Stimulated activated CD8-positive, alpha-beta memory T cell treated with anti-CD3 and anti-CD28 coated beads, Interleukin-4, amount 100 ng/mL, for 4 hours (primary cell): Measurements from ENCODE around the gene CENPL.
"Not testable (repeated sequence)": the region's sequence is repeated elsewhere in the genome, so short reads cannot be mapped to it uniquely, and the experiment has no call there.

Source experiments
- DNase-seq, 2 donors: peaks; one replicate each; pipeline ENCODE4 v3.0.0-alpha.2; 2020; ENCODE audit warnings: low read depth in 2 of 2, low spot score in 1 of 2

Gene CENPL

DNA sequence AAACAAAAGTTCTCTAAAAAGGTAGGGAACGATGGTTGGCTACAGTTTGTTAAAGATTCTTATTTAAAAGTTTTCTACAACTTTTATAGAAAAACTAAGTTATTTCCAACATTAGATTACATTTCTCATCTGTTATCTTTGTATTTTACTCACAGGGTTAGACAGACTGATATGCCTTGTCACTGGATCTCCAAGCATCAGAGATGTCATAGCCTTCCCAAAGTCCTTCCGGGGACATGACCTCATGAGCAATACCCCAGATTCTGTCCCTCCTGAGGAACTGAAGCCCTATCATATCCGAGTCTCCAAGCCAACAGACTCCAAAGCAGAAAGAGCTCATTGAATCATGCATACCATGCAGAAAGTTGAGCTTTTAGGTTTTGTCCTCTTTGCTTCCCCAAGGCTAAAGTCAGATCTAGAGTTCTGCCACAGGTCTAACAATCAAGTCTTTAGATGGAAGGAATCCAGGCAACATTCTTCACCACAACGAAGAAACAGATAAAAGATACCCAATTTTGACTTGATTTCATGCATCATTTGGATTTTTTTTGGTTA, 32.8 kb upstream of the CENPL start:
- DNase-seq = no peak

DNA sequence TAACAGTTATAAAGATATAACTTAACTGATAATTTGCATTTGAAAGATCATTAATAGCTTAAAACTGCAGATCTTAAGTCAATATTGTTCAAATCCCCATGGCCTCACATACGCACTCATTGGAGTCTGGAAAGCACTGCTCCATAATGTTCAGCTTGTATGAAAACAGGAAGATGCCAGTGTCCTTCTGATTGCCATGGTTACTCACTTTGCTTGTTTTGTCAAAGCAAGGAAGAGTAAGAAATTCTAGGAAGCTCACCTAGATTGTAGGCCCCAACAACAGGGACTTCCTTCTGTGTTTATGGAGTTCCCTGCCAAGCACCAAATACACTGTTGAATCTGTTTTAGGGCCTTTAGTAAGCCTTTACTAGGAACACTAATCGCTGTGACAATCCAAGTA, 32.2 kb upstream of the CENPL start:
- no peak for DNase-seq

DNA sequence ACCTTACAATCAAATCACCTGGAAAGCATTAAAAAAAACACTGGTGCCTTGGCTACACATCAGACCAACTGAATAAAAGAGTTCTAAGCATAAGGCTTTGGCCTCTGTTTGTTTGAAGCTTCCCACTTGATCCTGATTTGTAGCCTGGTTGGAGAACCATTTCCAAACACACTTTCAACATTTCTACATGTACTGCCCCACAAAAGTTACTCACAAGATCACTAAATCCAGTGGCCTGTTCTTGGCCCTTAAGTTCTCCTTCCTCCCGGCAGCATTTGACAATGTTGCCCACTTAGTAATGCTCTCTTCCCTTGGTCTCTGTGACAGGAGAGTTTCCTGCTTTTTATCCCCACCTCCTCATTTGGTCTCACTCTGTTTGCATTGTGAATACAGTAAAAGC, 31.3 kb upstream of the CENPL start:
- no peak for DNase-seq

DNA sequence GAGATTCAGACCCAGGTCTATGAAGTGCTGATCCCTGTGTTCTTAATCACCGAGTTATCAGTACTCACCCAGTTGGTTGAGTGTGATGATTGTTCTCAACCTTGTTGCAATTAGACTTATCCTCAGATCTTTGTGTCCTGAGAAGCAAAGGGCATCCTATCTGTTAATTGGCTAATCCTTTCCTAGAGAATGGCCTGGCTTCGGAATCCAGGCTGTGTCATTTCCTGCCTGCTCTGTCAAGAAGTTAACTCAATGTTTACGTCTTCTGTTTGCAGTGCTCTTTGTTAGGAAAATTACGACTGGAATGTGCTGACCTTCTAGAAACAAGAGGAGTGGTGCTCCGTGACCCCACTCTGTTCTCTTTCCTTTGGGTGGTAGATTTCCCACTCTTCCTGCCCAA, 28.4 kb upstream of the CENPL start:
- no peak for DNase-seq

DNA sequence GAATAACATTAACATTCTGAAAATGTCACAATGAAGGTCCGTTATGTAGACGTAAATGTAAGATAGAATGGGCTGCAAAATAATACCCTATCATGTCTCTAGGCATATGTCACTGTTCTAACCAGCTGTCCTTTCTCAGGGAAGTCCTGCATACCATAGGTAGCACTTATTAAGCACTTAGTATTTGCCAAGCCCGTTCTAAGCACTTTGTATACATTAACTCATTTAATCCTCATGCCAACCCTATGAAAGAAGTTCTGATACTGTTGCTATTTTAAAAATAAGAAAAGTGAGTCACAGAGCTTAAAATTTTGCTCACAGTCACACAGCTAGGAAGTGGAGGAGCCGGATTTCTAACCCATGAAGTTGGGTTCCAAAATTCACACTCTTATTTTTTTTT, 27.4 kb upstream of the CENPL start:
- DNase-seq = no peak

DNA sequence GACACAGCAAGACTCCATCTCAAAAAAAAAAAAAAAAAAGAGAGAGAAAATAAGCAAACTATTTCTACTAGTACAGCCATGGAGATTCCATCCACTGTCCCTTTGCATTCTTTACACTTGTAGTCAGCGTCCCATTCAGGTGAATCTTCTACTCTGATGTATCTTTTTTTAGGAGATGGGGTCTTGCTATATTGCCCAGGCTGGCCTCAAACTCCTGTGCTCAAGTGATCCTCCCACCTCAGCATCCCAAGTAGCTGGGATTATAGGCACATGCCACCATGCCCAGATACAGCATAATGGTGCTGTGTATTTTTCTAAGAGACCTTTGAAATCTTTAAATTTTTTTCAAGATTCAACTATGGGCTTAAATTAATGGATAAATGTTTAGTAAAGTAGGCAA, 8.1 kb upstream of the CENPL start:
- no peak for DNase-seq

DNA sequence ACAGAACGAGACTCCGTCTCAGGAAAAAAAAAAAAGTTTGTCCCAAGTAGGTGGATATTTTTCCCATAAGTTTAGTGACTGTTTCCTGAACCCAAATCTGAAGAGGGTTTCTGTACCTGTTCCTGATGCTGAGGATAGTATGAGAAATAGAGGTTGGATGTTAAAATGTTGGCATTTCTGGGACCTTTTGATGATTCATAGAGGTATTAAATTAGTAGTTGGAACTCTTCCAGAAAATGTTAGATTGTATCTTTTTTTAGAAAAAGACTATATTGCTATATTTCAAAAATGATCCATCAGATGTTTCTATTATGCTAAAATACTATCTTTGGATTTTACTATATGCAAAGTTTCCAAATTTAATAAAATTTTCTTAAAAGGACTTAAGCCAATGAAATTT, 2.9 kb upstream of the CENPL start:
- DNase-seq = no peak

DNA sequence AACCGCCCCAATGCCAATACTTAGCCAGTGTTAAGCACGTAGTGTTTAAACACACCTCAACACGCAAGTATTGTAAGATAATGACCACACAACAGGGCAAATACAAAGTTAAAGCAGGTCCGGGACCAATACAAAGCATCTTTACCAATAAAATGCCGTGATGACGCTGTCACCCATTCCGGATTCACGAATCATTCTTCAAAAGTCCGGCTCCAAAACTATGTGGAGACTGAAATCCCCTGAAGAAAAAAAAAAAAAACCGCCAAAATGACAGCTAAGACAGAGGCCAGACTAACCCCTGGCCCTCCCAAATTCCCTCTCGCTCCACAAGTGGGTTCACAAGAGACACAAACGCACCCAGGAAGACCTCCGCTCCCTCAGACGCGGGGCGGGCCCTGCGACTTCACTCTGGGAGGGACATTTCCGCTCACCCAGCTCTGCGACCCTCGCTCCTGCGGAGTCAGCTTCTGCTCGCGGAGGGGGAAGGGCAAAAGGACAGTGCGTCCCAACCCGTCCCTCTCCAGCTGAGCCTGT, 835 bp downstream of the CENPL start:
- DNase-seq = no peak

DNA sequence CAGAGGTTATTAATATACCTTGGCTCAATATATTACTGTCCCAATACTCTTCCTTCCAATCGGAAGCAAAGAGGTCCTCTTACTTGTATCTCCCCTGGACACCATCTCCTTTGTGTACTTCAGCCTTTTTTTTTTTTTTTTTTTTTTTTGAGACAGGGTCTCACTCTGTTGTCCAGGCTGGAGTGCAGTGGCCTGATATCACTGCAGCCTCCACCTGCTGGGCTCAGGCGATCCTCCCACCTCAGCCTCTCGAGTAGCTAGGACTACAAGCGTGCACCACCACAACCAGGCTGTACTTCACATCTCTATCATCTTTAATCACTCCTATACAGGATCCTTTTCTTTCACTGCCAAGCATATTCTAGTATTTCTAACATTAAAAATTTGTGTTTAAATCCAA, 3.0 kb downstream of the CENPL start:
- no peak for DNase-seq

DNA sequence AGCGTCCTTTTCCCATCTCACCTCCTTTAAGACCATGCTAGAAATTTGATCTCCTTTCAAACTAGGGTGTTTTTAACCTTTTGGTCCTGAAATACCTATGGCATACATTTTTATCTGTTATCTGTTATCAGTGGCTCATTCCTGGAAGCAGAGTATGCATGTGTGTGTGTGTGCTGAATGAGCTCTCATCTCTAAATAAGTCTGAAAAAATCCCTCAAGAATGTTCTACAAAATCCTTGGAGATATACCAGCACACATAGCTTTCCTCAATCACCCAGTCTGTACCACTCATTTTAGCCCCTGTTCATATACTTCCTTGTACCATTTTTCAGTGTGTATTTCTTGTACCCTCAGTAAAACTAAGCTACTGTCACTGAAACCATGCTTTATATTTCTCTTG, 6.2 kb downstream of the CENPL start:
- DNase-seq = no peak

DNA sequence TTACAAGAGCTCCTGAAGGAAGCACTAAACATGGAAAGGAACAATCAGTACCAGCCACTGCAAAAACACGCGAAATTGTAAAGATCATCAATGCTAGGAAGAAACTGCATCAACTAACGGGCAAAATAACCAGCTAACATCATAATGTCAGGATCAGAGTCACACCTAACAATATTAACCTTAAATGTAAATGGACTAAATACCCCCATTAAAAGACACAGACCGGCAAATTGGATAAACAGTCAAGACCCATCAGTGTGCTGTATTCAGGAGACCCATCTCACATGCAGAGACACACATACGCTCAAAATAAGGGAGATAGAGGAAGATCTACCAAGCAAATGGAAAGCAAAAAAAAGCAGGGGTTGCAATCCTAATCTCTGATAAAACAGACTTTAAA, 11.0 kb downstream of the CENPL start:
- DNase-seq = not testable (repeated sequence)

DNA sequence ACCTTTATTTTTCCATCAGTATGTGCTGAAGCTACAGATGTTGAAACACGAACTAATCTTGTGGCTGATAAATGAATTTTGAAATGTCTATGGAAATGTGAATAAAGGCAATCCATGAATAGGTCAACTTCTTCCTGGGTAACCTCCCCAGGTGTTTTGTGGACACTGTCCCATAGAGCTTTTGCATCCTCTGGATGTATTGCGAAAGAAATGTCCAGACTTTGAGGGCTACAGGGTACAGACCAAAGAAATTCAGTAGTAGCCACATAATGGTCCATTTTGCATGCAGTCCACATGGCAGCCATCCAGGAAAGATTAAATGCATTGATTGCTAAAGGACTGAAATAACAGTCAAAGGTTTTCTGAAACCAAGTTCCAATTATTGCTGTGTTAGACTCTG, 21.7 kb downstream of the CENPL start:
- DNase-seq = no peak

DNA sequence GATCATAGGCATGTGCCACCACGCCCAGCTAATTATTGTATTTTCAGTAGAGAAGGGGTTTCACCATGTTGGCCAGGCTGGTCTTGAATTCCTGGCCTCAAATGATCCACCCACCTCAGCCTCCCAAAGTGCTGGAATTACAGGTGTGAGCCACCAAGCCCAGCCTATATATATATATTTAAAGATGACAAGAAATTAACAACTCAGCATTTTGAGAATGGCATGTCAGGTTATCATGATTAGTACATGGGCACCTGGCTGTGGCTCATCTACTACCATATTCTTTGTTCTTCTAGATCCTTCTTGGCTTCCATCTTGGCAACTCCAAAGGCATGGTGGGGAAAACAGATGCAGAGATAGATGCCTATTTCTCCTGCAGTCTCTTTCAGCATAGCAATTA, 24.7 kb downstream of the CENPL start:
- not testable (repeated sequence) for DNase-seq

DNA sequence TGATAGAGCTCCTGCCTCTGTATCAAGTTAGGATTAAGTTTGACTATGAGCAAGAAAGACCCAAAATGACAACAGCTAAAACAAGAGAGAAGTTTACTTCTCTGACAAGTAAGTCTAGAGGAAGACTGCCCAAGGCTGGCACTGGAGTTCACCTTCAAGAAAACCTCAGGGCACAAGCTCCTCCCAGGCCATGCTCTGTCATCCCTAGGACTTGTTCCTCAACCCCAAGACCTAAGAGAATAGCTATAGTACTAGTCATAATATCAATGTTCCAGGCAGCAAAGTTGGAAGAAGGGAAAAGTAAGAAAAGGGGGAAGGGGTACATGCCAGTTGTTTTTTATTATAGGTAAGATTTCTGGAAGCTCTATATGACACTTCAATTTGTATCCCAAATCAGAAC, 26.6 kb downstream of the CENPL start:
- no peak for DNase-seq

DNA sequence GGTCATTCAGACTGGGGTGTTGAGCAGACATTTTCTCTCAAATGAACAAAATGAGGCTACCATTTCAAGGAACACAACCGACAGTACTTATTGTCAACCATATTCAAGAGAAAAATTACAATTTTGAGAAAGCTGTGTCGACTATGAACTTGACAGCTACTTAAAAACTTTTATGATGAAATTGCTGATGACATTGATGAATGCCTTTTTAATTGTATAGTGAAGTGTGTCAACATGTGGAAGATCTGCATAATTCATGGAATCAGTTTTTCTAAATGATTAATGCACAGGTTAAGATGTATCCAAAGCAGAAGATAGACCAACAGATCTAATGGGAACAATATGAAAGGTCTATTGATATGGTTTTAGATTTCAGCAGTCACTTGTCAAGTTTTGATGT, 34.8 kb downstream of the CENPL start:
- DNase-seq = no peak

DNA sequence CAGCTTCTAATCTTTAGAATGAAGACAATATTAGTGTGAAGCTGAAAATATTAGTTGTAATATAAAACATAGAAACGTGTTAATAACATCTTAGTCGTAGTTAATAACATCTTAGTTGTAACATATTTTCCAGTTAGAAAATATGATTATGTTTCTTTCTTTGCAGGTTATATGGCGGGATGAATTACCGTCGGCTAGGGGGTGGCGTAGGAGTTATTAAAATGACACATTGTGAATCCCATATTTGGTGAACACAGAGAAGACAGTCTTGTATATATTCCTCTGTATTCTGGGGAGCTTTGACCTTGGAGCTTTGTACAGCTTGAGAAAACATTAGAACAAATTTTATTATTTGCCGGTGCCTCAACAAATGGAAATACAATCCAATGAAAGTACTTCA, 39.7 kb downstream of the CENPL start:
- no peak for DNase-seq

DNA sequence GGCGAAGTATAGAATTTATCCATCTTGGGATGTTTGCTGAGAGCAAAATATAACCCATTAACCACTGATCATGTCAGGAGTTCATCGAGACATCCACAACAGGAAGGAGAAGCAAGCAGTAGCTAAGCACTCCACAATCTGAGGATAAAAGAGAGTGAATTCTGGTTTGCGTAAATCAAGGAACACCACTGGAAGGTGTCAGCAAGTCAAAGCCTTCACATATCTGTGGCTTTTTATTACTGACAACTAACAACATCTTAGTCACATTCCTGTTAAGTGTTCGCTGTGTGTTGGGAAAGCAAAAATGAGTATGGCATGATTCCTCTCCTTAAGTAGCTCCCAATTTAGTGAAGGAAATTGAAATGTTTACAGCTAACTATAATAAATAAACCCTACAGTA, 44.7 kb downstream of the CENPL start:
- DNase-seq = no peak

DNA sequence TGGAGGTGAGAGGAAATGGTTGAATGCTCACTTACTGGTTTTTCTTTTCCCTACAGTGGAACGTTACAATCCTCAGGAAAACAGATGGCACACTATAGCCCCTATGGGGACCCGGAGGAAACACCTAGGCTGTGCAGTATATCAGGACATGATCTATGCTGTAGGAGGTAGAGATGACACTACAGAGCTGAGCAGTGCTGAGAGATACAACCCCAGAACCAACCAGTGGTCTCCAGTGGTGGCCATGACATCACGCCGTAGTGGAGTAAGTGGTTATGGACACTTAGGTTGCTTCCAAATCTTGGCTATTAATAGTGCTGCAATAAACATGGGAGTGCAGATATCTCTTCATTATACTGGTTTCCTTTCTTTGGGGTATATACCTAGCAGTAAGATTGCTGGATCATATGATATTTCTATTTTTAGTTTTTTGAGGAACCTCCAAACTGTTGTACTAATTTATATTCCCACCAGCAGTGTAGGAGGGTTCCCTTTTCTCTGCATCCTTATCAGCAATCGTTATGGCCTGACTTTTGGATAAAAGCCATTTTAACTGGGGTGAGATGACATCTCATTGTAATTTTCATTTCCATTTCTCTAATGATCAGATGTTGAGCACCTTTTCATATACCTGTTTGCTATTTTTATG, 49.0 kb downstream of the CENPL start:
- DNase-seq = no peak

DNA sequence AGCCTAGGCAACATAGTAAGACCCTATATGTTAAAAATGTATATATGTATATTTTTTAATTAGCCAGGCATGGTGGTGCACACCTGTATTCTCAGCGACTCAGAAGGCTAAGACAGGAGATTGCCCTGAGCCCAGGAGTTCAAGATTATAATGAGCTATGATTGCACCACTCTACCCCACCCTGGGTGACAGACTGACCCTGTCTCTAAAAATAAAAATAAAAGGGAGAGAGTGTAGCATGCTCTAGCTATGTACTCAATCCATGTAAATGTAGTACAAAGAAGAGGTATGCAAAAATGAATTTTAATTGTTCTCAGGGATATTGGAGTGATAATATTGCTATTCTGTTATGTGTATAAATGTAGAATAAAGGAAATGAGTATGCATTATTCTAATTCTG, 53.1 kb downstream of the CENPL start:
- DNase-seq = no peak

DNA sequence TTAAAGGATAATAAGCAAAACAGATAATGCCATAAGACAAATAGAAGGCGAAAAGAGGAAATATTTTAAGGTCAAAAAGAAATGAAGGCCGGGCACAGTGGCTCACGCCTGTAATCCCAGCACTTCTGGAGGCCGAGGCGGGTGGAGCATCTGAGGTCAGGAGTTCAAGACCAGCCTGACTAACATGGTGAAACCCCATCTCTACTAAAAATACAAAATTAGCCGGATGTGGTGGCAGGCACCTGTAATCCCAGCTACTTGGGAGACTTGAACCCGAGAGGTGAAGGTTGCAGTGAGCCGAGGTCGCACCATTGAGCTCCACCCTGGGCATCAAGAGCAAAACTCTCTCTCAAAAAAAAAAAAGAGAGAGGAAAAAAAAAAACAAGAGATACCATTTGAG, 54.4 kb downstream of the CENPL start:
- not testable (repeated sequence) for DNase-seq

DNA sequence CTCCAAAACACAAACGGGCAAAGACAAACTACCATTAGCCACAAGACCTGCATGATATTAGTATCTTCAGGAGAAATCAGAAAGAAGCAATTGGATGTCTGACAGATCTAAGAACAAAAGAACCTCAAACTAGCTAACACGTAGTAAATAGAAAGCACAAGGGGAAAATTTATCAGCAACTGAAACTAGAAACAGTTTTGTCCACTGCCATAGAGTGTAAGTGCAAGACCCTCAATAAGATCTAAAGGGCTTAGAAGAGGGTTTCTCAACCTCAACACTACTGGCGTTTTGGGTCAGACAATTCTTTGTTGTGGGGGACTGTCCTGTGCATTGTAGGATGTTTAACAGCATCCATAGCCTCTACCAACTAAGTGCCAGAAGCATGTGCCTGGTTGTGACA, 55.9 kb downstream of the CENPL start:
- DNase-seq = no peak

DNA sequence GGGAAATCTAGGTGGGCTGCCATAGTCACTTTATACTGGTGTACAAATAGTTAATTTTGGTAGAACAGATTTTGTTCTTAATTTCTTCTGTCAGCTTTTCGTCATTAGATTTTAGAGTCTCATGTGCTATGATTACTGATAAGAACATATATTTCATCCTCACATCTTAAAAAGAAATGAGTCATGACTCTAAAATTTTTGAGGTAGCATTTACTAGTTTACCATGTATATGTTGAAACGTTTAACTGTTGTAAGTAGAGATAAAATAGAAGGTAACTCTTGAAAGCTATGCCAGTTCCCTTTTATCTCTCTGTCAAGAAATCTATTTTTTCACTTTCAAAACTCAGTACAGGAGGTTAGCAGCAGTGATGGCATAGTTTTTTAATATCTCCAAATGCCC, 56.5 kb downstream of the CENPL start:
- DNase-seq = no peak

DNA sequence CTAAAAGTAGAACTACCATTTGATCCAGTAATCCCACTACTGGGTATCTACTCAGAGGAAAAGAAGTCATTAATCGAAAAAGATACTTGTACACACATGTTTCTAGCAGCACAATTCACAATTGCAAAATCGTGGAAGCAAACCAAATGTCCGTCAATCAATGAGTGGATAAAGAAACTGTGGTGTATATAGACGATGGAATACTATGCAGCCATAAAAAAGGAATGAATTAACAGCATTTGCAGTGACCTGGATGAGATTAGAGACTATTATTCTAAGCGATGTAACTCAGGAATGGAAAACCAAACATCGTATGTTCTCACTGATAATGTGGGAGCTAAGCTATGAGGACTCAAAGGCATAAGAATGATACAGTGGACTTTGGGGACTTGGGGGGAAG, 60.4 kb downstream of the CENPL start:
- not testable (repeated sequence) for DNase-seq
